ENCODE measurements around the gene MYORG. TPM values are rescaled to one million over a fixed set of nuclear protein-coding genes. Genes with fewer than 3 reads are reported as not detected.

Gene MYORG
- total RNA-seq, 1 experiment from 2014 or later: 0.79 TPM

DNA sequence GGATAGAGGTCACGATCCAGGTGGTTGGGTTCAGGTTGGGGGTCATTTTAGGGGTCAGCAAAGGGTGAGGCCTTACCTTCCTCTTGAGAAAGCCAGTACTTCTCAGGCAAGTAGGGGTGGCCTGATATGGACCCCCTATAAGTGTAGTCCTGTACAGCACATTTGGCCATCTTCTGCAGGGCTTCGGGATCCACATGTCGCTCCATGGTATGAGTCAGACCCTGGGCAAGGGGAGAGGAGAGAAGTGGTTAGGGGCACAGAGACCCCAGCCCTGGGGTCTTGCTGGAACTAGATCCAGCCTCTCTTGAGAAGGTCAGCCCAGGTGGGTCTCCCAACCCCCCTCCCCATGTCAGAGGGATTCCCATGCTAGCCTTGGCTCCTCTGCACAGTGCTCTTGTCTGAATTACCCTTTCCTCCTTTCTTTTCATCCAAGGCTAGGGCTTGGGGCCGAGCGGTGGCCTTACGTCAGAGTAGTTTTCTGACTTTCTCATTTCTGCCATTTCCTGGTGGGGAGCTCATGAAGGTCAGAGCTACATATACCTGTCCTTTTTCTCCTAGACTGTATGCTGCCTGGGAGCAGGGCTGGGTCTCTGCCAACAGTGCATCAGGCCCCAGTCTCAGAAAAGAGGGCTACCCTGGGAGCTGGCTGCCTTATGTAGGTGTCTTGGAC lies 9.0 kb upstream of the MYORG start:
- DNase-seq (ENCODE audit: extremely low read depth, low read depth): no peak

DNA sequence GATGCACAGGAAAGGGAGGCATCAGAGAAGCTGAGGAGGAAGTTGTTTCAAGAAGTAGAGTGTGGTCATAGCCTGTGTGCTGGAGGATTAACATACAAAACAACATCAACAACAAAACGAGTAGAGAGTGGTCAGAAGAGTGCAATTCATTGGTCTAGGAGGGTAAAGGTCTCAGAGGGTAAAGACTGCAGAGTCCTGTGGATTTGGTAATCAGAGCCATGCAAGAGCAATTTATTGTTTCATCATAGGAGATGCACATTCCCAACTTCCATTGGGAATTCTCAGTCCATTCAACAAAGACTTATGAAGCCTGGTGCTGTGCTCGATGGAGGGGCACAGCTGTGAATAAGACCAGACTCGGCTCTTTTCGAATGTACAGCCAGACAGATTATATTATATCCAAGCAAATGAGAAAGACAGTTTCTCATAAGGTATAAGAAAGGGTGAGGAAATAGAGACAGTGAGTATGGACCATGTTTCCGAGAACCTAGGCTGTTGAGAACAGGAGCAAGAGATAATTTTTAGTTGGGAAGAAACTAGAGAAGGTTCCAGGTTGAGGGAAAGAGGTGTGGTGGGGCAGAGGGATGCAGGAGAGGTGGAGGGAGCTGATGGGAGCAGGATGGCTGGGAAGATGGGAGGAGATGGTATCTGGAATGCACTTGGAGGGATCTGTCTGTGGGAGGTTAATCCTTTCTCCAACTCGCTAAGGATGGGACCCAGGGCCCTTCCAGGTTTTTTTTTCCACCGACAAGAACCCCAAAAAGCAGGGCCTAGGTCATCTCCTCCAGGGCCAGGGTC lies 7.9 kb upstream of the MYORG start:
- DNase-seq (ENCODE audit: extremely low read depth, low read depth): no peak

DNA sequence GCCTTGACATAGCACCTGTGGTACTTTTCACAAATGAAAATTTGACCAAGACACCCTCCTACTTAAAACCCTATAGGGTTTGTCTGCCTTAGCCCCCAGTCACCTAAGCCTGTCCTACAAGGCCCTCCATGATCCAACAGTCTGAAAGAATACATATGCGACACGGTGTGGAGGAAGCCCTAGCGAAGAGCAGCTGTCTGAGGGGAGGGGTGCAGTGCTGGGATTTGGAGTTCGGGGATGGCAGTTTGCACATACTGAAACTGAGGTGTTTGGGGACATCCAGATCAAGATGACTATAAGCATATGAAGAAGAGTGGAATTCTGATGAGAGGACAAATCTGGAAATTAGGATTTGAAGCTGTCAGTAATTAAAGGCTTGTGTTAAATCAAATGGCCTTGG lies 7.2 kb upstream of the MYORG start:
- DNase-seq (ENCODE audit: extremely low read depth, low read depth): no peak

DNA sequence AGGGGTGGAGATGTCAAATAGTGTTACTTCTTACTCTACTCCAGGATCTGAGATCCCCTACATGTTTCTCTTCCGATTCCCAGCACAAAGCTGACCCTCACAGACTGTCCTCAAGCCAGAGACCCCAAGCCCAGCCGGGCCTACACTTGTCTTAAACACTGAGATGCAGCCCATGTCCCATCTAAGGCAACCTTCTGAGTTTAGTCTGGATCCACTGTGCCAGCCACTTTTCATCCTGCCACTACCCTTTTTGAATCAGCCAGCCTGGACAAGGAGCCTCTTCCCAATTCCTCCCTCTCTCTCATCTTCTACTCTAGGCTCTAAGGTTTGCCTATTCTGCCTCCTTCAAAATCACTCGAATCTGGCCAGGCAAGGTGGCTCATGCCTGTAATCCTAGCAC lies 6.2 kb upstream of the MYORG start:
- DNase-seq (ENCODE audit: extremely low read depth, low read depth): no peak

DNA sequence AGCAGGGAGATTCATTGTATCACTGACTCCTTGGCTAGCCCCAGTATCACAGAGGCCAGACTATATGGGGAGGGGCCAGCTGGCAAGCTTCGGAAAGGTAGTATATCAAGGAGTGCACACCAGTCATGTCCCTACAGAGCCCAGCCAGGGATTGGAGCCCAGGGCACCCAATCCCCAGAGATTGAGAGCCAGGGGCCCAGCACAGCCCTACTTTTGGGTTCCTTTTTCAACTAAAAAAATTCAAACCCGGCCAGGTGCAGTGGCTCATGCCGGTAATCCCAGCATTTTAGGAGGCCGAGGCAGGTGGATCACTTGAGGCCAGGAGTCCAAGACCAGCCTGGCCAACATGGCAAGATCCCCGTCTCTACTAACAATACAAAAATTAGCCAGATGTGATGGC lies 5.4 kb upstream of the MYORG start:
- no peak for DNase-seq (ENCODE audit: extremely low read depth, low read depth)

DNA sequence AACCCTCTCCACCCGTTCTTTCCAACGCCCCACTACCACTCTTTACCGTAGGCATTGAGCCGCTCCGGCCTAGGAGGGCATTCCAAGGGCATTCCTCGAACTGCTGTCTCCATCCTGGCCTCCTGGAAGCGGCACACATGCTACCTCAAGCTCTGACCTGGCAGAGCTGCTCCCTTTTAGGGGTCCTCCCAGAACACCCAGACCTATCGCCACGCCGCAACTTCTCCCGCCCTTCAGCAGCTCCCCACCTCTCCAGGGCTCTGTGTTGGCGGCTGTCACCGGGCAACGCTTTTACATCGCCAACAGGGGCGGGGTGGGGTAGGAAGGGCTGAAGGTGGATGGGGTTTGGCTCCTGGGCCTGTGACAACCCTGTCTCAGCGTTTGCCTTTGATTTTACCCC lies 4.6 kb upstream of the MYORG start:
- DNase-seq (ENCODE audit: extremely low read depth, low read depth): no peak

DNA sequence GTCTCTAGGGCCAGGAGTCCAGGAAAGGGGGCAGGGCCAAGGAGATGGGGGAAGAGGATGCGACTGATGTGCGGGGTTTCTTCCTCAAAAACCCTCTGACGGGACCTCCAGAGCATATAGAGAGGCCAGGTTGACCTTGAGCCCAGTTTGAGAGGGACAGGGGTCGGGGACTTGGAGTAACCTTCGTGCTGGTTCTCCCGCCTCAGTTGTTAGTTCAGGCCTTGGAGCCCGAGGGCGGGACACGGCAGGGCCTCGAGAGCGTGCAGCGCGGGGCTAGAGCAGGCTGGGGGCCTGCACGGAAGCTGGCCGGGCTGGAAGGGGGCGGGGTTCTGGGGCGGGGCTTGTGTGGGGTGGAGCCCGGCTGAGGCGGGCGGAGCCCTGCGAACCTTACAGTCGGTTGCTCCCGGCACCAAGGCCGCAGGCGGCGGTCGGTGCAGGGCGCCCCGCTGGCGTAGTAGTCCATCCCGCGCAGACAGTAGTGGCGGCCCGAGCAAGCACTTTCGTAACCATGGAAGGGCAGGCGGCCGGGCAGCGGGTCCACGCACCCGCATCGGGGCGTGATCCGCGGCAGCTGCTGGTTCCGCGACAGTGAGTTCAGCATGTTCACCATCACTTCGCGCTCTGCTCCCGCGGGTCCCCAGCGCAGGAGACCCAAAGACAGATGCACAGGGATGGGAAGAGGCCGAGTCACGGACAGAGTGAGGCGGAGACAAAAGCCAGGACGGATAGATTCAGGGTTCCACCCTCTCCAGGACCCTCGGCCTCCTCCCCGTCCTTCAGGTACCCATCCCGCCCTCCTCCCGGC lies 4.0 kb upstream of the MYORG start:
- peak; percentile 34 for DNase-seq (ENCODE audit: extremely low read depth, low read depth)

DNA sequence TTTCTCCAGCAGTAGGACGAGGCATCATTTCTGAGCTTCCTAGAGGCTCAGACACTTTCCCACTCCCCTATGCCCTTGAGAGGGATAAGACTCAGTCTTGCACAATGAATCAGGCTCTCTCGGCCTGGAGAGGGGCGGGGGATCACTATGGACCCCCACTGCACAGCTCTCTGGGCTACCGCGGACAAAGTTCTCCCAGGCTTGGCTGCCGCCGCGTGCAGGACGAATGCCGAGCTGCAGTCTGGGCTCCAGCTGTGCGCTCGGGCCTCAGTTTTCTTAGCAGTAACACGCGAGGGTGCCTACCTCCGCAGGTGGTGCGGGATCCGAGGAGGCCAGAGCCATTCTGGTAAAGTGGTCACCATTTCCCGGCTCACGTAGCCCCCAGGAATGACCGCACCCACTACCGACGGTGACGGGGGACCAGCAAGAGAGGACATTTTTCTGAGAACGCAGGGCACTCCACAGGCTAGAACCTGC lies 3.4 kb upstream of the MYORG start:
- DNase-seq (ENCODE audit: extremely low read depth, low read depth): no peak

DNA sequence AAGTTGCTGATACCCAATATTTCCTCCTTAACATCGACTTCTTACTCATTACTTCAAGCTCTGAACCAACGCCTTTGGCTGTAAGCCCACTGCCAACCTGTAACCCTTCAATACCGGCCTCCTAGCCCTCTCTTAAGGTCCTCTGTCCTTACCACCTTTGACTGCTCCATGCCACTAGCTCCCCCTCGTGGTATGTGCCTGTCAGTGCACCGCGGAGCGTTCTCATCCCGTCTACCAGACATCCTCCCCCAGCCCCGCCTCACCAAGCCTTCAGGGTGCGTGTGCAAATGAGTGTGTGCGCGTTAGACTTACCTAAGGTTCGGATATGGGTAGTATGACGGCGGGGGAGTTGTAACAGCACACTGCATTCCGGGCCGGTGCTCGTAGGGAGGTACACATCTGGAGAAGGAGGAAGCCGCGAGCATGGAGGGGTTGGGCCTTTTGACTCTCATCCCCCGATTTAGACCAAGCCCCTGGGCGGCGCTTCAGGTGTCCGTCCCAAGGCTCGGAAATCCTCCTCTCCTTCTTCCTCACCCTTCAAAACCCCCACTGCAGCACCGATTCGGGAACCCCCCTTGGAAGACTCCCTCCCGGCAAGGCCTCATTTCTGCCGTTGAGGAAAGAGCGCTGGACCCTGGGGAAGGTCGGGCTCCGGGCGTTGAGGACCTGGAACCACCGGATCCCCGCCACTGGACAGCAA lies 2.8 kb upstream of the MYORG start:
- peak; percentile 73 for DNase-seq (ENCODE audit: extremely low read depth, low read depth)

DNA sequence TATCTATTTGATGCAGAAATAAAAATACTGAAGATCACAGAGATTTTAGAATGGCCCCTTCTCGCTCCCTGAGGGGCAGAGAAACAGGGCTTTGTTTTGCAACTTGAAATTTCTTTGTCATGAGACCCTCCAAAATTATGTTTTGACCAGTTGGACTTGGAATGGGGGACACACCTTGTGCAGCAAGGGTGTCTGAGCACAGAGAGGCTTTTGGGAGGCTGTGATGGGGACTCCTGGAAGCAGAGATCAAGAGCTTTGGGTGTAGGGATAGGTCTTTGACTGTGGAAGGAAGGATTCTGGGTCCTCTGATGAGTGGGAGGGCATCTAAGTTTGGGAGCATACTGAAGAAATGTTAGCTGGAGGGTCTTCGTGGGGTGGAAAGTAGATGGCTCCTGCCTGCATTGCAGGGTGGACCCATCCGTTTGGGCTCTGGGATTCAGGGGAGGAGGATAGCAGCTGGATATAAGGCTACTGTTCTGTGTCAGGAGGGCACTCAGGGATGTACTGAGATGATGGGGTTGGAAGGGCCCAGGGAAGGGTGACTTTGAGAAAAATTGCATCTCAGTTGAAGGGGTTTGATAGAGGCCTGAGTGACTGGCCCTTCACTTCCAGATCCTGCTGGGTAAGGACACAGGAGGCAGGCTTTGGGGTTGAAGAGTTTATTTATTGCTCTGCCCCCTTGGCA lies 1.8 kb upstream of the MYORG start:
- DNase-seq (ENCODE audit: extremely low read depth, low read depth): no peak

DNA sequence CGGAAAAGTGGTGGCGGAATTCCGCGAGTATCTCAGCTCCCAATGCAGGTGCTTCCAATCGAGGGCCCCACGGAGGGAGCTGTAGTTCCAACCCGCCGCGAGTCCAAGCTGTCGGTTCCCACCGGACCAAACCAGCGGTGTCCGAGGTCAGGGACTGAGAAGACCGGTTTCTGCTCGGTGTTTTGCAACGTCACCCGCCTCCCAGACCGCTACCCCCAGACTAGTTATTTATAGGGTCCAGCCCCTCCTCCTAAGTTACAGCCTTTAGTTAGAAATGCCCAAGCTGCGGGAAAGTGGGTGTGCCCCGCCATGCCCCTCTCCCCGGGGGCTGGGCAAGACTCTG lies 677 bp upstream of the MYORG start:
- no peak for DNase-seq (ENCODE audit: extremely low read depth, low read depth)

DNA sequence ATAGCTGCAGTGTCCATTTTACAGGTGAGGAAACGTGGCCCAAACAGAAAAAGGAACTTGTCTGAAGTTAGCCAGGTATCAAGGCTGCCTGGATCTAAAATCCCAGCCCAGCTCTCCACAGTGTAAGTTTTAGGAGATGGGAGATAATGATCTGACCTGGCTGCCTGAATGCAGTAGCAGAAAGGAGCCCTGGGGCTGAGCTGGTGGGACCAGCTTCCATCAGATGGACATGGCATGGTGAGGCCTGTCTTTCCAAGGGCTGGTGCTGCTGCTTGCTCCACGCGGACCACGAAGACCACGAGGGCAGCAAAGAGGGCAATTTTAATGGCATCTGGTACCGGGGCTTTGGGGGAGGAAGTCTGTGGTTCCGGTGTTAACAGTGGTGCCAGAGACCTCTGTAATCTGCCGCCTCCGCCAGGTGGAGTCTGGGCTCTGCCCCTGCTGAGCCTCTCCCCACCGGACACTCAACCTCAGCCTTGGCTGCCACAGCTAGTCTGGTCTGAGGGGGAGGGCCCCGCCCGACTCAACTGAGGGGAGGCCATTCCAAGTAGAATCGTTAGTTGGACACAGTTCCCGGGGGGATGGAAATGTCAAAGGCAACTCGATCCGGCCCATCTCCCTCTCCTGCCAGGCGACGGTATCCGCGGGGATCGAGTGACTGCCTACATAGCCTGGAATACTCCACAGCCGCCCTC lies 650 bp downstream of the MYORG start:
- DNase-seq (ENCODE audit: extremely low read depth, low read depth): no peak

DNA sequence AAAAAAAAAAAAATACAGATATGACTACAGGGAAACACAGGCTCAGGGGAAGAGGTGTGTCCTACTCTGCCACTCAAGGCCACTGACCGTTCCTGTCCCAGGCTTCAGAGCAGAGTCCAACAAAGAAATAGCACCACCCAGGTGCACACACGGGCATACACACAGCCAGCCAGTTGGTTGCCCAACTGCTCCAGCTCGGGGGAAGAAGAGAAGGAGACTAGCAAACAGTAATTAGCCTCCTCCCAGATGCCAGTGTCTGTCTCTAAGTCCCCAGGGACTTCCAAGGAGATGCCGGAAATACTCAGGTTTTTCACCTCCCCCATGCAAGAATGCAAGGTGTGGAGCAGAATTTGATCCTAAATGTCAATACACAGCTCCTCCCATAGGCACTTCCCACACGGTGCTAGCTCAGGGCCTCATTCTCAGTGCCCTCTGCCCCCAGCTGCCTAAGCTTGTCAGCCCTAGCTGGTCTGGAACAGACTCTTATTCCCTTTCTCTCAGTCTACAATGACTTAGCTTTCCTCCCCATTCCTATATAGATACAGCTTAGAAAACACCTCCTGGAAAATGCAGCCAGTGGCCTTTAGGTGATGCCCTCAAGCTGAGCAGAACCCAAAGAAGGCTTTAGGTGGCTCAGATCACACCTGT lies 1.7 kb downstream of the MYORG start:
- no peak for DNase-seq (ENCODE audit: extremely low read depth, low read depth)

DNA sequence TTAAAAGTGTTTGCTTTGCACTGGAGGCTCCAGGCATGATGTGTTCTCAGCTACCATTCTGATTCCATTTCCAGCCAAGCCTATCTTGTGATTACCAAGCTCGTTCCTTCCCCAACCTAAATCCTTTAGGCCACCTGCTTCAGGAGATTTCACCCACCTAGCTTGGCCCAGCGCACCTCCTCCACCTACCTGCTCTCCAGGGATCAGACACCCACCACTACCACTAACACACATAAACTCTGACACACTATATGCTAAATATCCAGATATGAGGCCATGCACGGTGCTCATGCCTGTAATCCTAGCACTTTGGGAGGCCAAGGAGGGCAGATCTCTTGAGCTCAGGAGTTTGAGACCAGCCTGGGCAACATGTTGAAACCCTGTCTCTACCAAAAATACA lies 2.4 kb downstream of the MYORG start:
- no peak for DNase-seq (ENCODE audit: extremely low read depth, low read depth)

DNA sequence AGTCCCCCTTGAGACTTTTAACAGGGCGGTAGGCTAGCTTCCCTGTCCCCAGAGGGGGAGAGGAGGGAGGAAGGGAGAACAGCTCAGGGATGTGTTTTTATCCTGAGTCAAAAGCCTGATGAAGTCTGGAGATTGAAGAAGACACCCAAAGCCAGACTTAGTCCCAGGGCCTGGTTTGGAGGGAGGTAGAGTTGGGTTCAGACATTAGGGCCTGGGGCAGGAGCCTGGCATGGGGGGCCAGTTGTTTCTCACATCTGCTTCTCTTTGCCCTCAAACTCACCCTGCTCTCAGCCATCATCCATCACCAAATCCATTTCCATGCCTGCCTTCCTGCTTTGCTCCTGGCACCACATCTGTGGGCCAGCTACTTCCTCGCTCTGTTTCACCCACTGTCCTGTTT lies 2.9 kb downstream of the MYORG start:
- DNase-seq (ENCODE audit: extremely low read depth, low read depth): no peak

DNA sequence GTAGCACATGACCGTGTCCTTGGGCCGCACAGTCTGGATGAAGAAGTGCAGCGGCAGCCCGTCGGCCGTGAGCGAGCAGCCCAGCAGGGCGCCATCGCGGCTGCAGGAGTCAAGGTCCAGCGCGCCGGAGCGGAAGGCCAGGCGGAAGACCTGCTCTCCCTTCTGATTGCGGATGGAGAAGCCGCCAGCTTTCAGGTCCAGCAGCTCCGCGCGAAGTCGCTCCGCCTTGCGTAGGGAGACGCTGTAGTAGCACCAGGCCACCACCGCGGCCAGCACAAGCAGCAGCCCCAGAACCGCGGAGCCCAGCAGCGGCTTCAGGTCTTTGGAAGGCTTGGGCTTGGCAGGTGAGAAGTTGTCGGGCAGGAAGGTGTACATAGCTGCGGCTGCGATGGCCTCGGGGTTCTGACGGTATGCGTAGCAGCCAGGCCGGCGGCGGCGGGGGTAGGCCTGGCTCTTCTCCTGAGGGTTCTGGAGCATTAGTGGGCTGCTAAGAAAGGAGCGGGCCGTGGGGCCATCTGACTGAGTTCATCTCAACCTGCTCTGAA lies 4.2 kb downstream of the MYORG start:
- DNase-seq (ENCODE audit: extremely low read depth, low read depth): no peak

DNA sequence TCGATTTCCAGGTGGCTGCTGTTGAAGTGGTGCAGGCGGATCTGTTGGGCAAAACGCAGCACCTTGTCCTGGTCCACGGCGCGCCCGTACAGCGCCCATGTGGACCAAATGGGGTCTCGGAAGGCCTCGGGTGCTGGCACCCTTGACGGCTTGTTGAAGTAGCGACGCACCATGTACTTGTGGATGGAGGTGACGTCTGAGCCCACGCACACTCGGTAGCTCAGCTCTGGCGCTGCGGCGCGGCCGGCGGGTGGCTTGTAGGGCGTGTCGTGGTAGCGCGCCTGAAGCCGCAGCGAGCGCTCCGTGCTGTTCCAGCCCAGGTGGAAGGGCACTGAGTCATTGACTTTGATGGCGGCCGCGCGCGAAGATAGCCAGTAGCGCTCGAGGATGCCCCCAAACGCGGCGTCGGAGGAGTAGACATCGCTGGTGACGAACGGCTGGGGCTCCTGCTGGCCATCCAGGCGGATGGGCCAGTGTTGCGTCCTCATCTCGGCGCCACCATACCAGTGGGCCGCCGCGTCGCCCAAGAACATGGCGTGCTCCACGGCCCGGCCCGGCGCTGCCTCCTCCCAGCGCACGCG lies 4.7 kb downstream of the MYORG start:
- DNase-seq (ENCODE audit: extremely low read depth, low read depth): no peak

DNA sequence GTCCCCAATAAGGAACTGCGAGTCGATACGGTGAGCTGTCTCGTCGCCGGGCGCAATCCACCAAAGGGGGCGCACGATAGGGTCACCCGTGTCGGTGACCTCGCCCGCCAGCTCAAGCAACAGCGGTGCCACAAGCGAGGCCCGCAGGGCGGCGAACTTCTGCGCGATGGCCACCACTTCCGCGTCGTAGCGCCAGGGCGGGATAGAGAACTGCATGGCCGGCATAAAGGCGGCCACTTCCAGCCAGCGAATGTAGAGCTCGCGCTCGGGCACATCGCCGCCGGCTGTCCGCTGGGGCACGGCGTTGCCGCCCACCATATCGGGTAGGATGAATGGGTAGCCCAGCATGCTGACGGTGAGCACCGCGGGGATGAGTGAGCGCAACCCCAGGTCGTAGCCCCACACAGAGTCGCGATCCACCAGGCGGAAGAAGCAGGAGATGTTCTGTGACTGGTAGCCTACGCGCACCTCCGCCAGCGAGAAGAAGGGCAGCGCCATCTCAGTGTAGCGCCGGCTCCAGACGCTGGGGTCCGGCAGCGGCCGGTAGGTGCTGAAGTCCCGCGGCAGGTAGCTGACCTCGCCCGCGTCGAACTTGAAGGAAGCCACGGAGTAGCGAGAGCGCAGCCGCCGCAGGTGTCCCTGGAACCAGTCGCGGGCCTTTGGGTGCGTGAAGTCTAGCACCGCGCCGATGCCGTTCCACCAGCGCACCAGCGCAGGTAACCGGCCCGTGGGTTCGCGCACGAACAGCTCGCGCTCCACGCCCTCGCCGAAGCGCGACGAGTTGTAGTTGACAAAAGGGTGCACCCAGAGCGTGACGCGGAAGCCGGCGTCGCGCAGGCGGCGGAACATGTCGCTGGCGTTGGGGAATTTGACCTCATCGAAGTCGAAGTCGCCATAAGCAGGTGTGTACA lies 5.5 kb downstream of the MYORG start:
- no peak for DNase-seq (ENCODE audit: extremely low read depth, low read depth)
